ENCODE measurements around the gene CCDC8.

Gene CCDC8

GRCh38 chr19:46413262-46414031 lies at the start of gene CCDC8:
TSS of gene CCDC8 (minus strand) at chr19:46413564. CDS start at chr19:46412810, 754 bp downstream.
- peaks cover 14% of the 10 kb centered on the region for H3K4me1 Mint-ChIP-seq (ENCODE audit: low read depth)
- H3K36me3 Mint-ChIP-seq, result no peaks in the 10 kb centered on the region
- peak within 1 kb of the TSS; percentile 3 for H3K4me3 Mint-ChIP-seq
- H3K9me3 Mint-ChIP-seq (ENCODE audit: low read depth), result no peaks in the 10 kb centered on the region
- no peak within 1 kb of the TSS for H3K27ac Mint-ChIP-seq
- H3K27me3 Mint-ChIP-seq, result peaks cover 36% of the 10 kb centered on the region

- Mint-ChIP-seq H3K4me3 (no peak overlapping the region), H3K27me3 (peaks cover 12% of the 10 kb centered on the region), H3K27ac (no peak overlapping the region), H3K4me1 (ENCODE audit: low read depth) (no peaks in the 10 kb centered on the region), H3K36me3 (no peaks in the 10 kb centered on the region), H3K9me3 (ENCODE audit: low read depth) (no peaks in the 10 kb centered on the region)
These were observed 48.2 kb upstream of the CCDC8 start for GRCh38 chr19:46461537-46461936.

GRCh38 chr19:46460981-46461380 lies 47.6 kb upstream of the CCDC8 start:
- Mint-ChIP-seq H3K9me3 (ENCODE audit: low read depth) (no peaks in the 10 kb centered on the region), H3K27me3 (peaks cover 12% of the 10 kb centered on the region), H3K27ac (no peak overlapping the region), H3K4me3 (no peak overlapping the region), H3K36me3 (no peaks in the 10 kb centered on the region), H3K4me1 (ENCODE audit: low read depth) (no peaks in the 10 kb centered on the region)

GRCh38 chr19:46460055-46460454 lies 46.7 kb upstream of the CCDC8 start:
- Mint-ChIP-seq H3K4me1 (ENCODE audit: low read depth) (no peaks in the 10 kb centered on the region), H3K9me3 (ENCODE audit: low read depth) (no peaks in the 10 kb centered on the region), H3K27ac (no peak overlapping the region), H3K36me3 (no peaks in the 10 kb centered on the region), H3K27me3 (peaks cover 10% of the 10 kb centered on the region), H3K4me3 (no peak overlapping the region)

GRCh38 chr19:46456930-46457329 lies 43.6 kb upstream of the CCDC8 start:
- Mint-ChIP-seq H3K27ac (no peak overlapping the region), H3K4me3 (no peak overlapping the region), H3K4me1 (ENCODE audit: low read depth) (no peaks in the 10 kb centered on the region), H3K36me3 (no peaks in the 10 kb centered on the region), H3K27me3 (peaks cover 9% of the 10 kb centered on the region), H3K9me3 (ENCODE audit: low read depth) (no peaks in the 10 kb centered on the region)

- Mint-ChIP-seq H3K4me3 (no peak overlapping the region), H3K27ac (no peak overlapping the region), H3K9me3 (ENCODE audit: low read depth) (peaks cover 3% of the 10 kb centered on the region), H3K27me3 (peaks cover 15% of the 10 kb centered on the region), H3K36me3 (peaks cover 7% of the 10 kb centered on the region), H3K4me1 (ENCODE audit: low read depth) (no peaks in the 10 kb centered on the region)
These were observed 40.9 kb upstream of the CCDC8 start for GRCh38 chr19:46454244-46454643.

- no peak overlapping the region for H3K4me3 Mint-ChIP-seq
These were observed 40.3 kb upstream of the CCDC8 start for GRCh38 chr19:46453661-46454060.

GRCh38 chr19:46452186-46452585 lies 38.8 kb upstream of the CCDC8 start:
- peaks cover 4% of the 10 kb centered on the region for H3K9me3 Mint-ChIP-seq (ENCODE audit: low read depth)
- no peak overlapping the region for H3K4me3 Mint-ChIP-seq
- peaks cover 9% of the 10 kb centered on the region for H3K27me3 Mint-ChIP-seq

More at GRCh38 chr19:46453661-46454060, 40.3 kb upstream of the CCDC8 start:
- Mint-ChIP-seq H3K27me3 (peaks cover 14% of the 10 kb centered on the region), H3K27ac (no peak overlapping the region), H3K36me3 (peaks cover 8% of the 10 kb centered on the region), H3K4me1 (ENCODE audit: low read depth) (no peaks in the 10 kb centered on the region), H3K9me3 (ENCODE audit: low read depth) (peaks cover 4% of the 10 kb centered on the region)

GRCh38 chr19:46451352-46451751 lies 38.0 kb upstream of the CCDC8 start:
- Mint-ChIP-seq H3K9me3 (ENCODE audit: low read depth) (peaks cover 4% of the 10 kb centered on the region), H3K4me3 (no peak overlapping the region), H3K36me3 (peaks cover 8% of the 10 kb centered on the region), H3K27ac (no peak overlapping the region), H3K4me1 (ENCODE audit: low read depth) (no peaks in the 10 kb centered on the region), H3K27me3 (peaks cover 9% of the 10 kb centered on the region)

More at GRCh38 chr19:46452186-46452585, 38.8 kb upstream of the CCDC8 start:
- no peaks in the 10 kb centered on the region for H3K4me1 Mint-ChIP-seq (ENCODE audit: low read depth)
- peaks cover 8% of the 10 kb centered on the region for H3K36me3 Mint-ChIP-seq
- no peak overlapping the region for H3K27ac Mint-ChIP-seq

GRCh38 chr19:46450737-46451136 lies 37.4 kb upstream of the CCDC8 start:
- Mint-ChIP-seq H3K9me3 (ENCODE audit: low read depth) (peaks cover 4% of the 10 kb centered on the region), H3K4me1 (ENCODE audit: low read depth) (no peaks in the 10 kb centered on the region), H3K36me3 (peaks cover 8% of the 10 kb centered on the region), H3K4me3 (no peak overlapping the region), H3K27ac (no peak overlapping the region), H3K27me3 (peaks cover 9% of the 10 kb centered on the region)

GRCh38 chr19:46449228-46449627 lies 35.9 kb upstream of the CCDC8 start:
- Mint-ChIP-seq H3K27me3 (peaks cover 9% of the 10 kb centered on the region), H3K4me3 (no peak overlapping the region), H3K27ac (no peak overlapping the region), H3K4me1 (ENCODE audit: low read depth) (no peaks in the 10 kb centered on the region), H3K36me3 (peaks cover 8% of the 10 kb centered on the region), H3K9me3 (ENCODE audit: low read depth) (peaks cover 4% of the 10 kb centered on the region)

- H3K36me3 Mint-ChIP-seq, result peaks cover 8% of the 10 kb centered on the region
- no peaks in the 10 kb centered on the region for H3K4me1 Mint-ChIP-seq (ENCODE audit: low read depth)
- no peak overlapping the region for H3K27ac Mint-ChIP-seq
- H3K9me3 Mint-ChIP-seq (ENCODE audit: low read depth), result peaks cover 4% of the 10 kb centered on the region
- H3K4me3 Mint-ChIP-seq, result no peak overlapping the region
- H3K27me3 Mint-ChIP-seq, result peaks cover 8% of the 10 kb centered on the region
These were observed 35.2 kb upstream of the CCDC8 start for GRCh38 chr19:46448601-46449000.

GRCh38 chr19:46447824-46448223 lies 34.5 kb upstream of the CCDC8 start:
- H3K27ac Mint-ChIP-seq, result no peak overlapping the region
- peaks cover 8% of the 10 kb centered on the region for H3K36me3 Mint-ChIP-seq
- H3K27me3 Mint-ChIP-seq, result peaks cover 8% of the 10 kb centered on the region
- H3K4me1 Mint-ChIP-seq (ENCODE audit: low read depth), result no peaks in the 10 kb centered on the region
- peaks cover 4% of the 10 kb centered on the region for H3K9me3 Mint-ChIP-seq (ENCODE audit: low read depth)
- no peak overlapping the region for H3K4me3 Mint-ChIP-seq

- H3K27ac Mint-ChIP-seq, result no peak overlapping the region
These were observed 33.6 kb upstream of the CCDC8 start for GRCh38 chr19:46447006-46447405.

GRCh38 chr19:46446021-46446420 lies 32.7 kb upstream of the CCDC8 start:
- H3K36me3 Mint-ChIP-seq, result peaks cover 8% of the 10 kb centered on the region
- no peak overlapping the region for H3K4me3 Mint-ChIP-seq
- H3K4me1 Mint-ChIP-seq (ENCODE audit: low read depth), result no peaks in the 10 kb centered on the region
- no peak overlapping the region for H3K27ac Mint-ChIP-seq
- H3K9me3 Mint-ChIP-seq (ENCODE audit: low read depth), result peaks cover 4% of the 10 kb centered on the region
- peaks cover 8% of the 10 kb centered on the region for H3K27me3 Mint-ChIP-seq

More at GRCh38 chr19:46447006-46447405, 33.6 kb upstream of the CCDC8 start:
- Mint-ChIP-seq H3K27me3 (peaks cover 8% of the 10 kb centered on the region), H3K4me3 (no peak overlapping the region), H3K36me3 (peaks cover 8% of the 10 kb centered on the region), H3K4me1 (ENCODE audit: low read depth) (no peaks in the 10 kb centered on the region), H3K9me3 (ENCODE audit: low read depth) (peaks cover 4% of the 10 kb centered on the region)

Data from activated naive CD8-positive, alpha-beta T cell (primary cell).